H1 (cell line): ENCODE measurements around the gene TLK2. TPM values are rescaled to one million over a fixed set of nuclear protein-coding genes. Genes with fewer than 3 reads are reported as not detected.

ENCODE experiments used
- EP300 ChIP-seq, 2 experiments: IDR thresholded peaks; 1 replicate in 1 of 2; 2 replicates in 1 of 2; pipeline ENCODE4 v1.6.1; 2011 to 2012; ENCODE audit warnings: low read depth in 2 of 2, low read length in 2 of 2, mild to moderate bottlenecking in 2 of 2, borderline replicate concordance in 1 of 2, inconsistent platforms in 1 of 2, moderate library complexity in 1 of 2
- HDAC6 ChIP-seq: IDR thresholded peaks from one replicate; pipeline ENCODE4 v1.7.1; 2012; ENCODE audit warnings: low read depth, mild to moderate bottlenecking, inconsistent platforms, low read length, moderate library complexity
- JUND ChIP-seq: IDR thresholded peaks from 2 replicates; pipeline ENCODE4 v1.6.1; 2011; ENCODE audit warnings: mild to moderate bottlenecking, improper control_type of control experiment, low read length
- POLR2A ChIP-seq, 2 experiments: IDR thresholded peaks; 1 replicate in 1 of 2; 2 replicates in 1 of 2; pipeline ENCODE4 v1.6.1; 2011; ENCODE audit warnings: low read depth in 2 of 2, low read length in 2 of 2, mild to moderate bottlenecking in 2 of 2; ENCODE audit errors: control extremely low read depth in 1 of 2
- RAD21 ChIP-seq, 2 experiments: IDR thresholded peaks in 1 of 2; conservative IDR thresholded peaks in 1 of 2; 2 replicates each; pipeline ENCODE4 v1.6.1; 2011; ENCODE audit warnings: low read depth in 2 of 2, low read length in 2 of 2, improper control_type of control experiment in 1 of 2, inconsistent platforms in 1 of 2, mild to moderate bottlenecking in 1 of 2, moderate library complexity in 1 of 2
- RXRA ChIP-seq: IDR thresholded peaks from 2 replicates; pipeline ENCODE4 v1.6.1; 2011; ENCODE audit warnings: low read depth, mild to moderate bottlenecking, low read length, moderate library complexity; ENCODE audit not compliant: insufficient read depth
- YY1 ChIP-seq: IDR thresholded peaks from 2 replicates; pipeline ENCODE4 v1.6.1; 2011; ENCODE audit warnings: low read depth, mild to moderate bottlenecking, low read length
- polyA plus RNA-seq, 7 experiments: library from polyadenylated mRNA; depleted of rRNA in 3 of 7; stranded (reverse) in 5 of 7; unstranded in 2 of 7; fragments of >200 nt in 5 of 7; fragments of 200-250 nt in 2 of 7; gene quantifications; 1 replicate in 5 of 7; 2 replicates in 1 of 7; 4 replicates in 1 of 7; pipeline versions ENCODE4 v1.2.1 to v1.2.3, GENCODE V29; 2011 to 2013; ENCODE audit warnings: missing spikeins in 2 of 7, mixed read lengths in 2 of 7
- total RNA-seq: library from RNA; stranded (reverse); fragmentation: NEBNext Ultra II Directional; extraction: Animal tissue kit (Norgen Biotek cat#: 25700); gene quantifications from 2 replicates; pipeline ENCODE4 v1.2.1, GENCODE V29; 2021
- TF ChIP-seq, protein P1 (sequence below): IDR thresholded peaks from 2 replicates; pipeline ENCODE4 v1.6.1; 2012; ENCODE audit warnings: inconsistent platforms

Gene TLK2
- total and polyA plus RNA-seq, 2 of the 8 experiments (the other 6 are each of a cell fraction or from before 2014, with no cell fraction given) = 43.1 to 59.9 TPM

GRCh38 chr17:62614142-62614541 lies 135.5 kb downstream of the TLK2 start (continued):
- TF ChIP-seq RXRA (no peak), JUND (no peak), POLR2A (IDR thresholded peaks at IDR 0.05; ENCODE audit: control extremely low read depth in 1 of 2, low read depth in 2 of 2, low read length in 2 of 2) (no peak), HDAC6 (no peak), YY1 (no peak), RAD21 (IDR thresholded peaks at IDR 0.05 in 1 of 2, conservative IDR thresholded peaks at IDR 0.05 in 1 of 2; ENCODE audit: low read depth in 2 of 2, low read length in 2 of 2) (no peak), EP300 (IDR thresholded peaks at IDR 0.05; ENCODE audit: borderline replicate concordance in 1 of 2, low read depth in 2 of 2, low read length in 2 of 2) (no peak)
- TF ChIP-seq, protein P1, sequence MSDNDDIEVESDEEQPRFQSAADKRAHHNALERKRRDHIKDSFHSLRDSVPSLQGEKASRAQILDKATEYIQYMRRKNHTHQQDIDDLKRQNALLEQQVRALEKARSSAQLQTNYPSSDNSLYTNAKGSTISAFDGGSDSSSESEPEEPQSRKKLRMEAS = no peak
